ENCODE data around the gene ADCK1. TPM values are rescaled to one million over a fixed set of nuclear protein-coding genes. Genes with fewer than 3 reads are reported as not detected.

The ADCK1 gene
- total RNA-seq, 2 experiments from 2014 or later: 2.2 to 2.8 TPM

- Mint-ChIP-seq H3K36me3 (ENCODE audit: low read depth) (no peaks in the 10 kb centered on the region), H3K9me3 (no peaks in the 10 kb centered on the region), H3K27me3 (peaks cover 41% of the 10 kb centered on the region), H3K4me3 (no peak overlapping the region), H3K27ac (no peak overlapping the region), H3K4me1 (peaks cover 3% of the 10 kb centered on the region)
- POLR2A ChIA-PET: no interaction called here
- no peak for DNase-seq
- CTCF ChIA-PET: no interaction called here
Measured at GRCh38 chr14:77965050-77965449, 165.1 kb downstream of the ADCK1 start.

- POLR2A ChIA-PET: no interaction called here
- Mint-ChIP-seq H3K27me3 (peaks cover 46% of the 10 kb centered on the region), H3K36me3 (ENCODE audit: low read depth) (no peaks in the 10 kb centered on the region)
Measured at GRCh38 chr14:77965919-77966435, 166.1 kb downstream of the ADCK1 start.

GRCh38 chr14:77967110-77967509 lies 167.2 kb downstream of the ADCK1 start:
- peaks cover 43% of the 10 kb centered on the region for H3K27me3 Mint-ChIP-seq
- no peaks in the 10 kb centered on the region for H3K36me3 Mint-ChIP-seq (ENCODE audit: low read depth)
- CTCF ChIA-PET: interaction anchor here (0.8 kb wide), 1 partner anchor 55 kb away, joined by 3 read pairs; no protein-coding TSS in a partner anchor

More at GRCh38 chr14:77965919-77966435, 166.1 kb downstream of the ADCK1 start:
- CTCF ChIA-PET: interaction anchor here (0.8 kb wide), 1 partner anchor 56 kb away, joined by 3 read pairs; no protein-coding TSS in a partner anchor
- Mint-ChIP-seq H3K27ac (no peak overlapping the region), H3K9me3 (no peaks in the 10 kb centered on the region), H3K4me1 (peaks cover 3% of the 10 kb centered on the region), H3K4me3 (peak overlapping the region; percentile 51)
- peak; percentile 62 for DNase-seq

GRCh38 chr14:77970646-77971045 lies 170.7 kb downstream of the ADCK1 start:
- Mint-ChIP-seq H3K4me3 (no peak overlapping the region), H3K9me3 (no peaks in the 10 kb centered on the region), H3K36me3 (ENCODE audit: low read depth) (no peaks in the 10 kb centered on the region), H3K4me1 (peaks cover 2% of the 10 kb centered on the region), H3K27me3 (peaks cover 47% of the 10 kb centered on the region), H3K27ac (no peak overlapping the region)
- DNase-seq: no peak
- CTCF ChIA-PET: no interaction called here
- POLR2A ChIA-PET: no interaction called here

More at GRCh38 chr14:77967110-77967509, 167.2 kb downstream of the ADCK1 start:
- Mint-ChIP-seq H3K4me1 (peaks cover 3% of the 10 kb centered on the region), H3K4me3 (no peak overlapping the region), H3K27ac (no peak overlapping the region), H3K9me3 (no peaks in the 10 kb centered on the region)
- DNase-seq: no peak
- POLR2A ChIA-PET: no interaction called here

- H3K27me3 Mint-ChIP-seq: peaks cover 42% of the 10 kb centered on the region
- H3K27ac Mint-ChIP-seq: no peak overlapping the region
- DNase-seq: no peak
- no peak overlapping the region for H3K4me3 Mint-ChIP-seq
- H3K36me3 Mint-ChIP-seq (ENCODE audit: low read depth): no peaks in the 10 kb centered on the region
- H3K9me3 Mint-ChIP-seq: no peaks in the 10 kb centered on the region
- CTCF ChIA-PET: no interaction called here
- no peaks in the 10 kb centered on the region for H3K4me1 Mint-ChIP-seq
- POLR2A ChIA-PET: no interaction called here
Measured at GRCh38 chr14:77973246-77973645, 173.3 kb downstream of the ADCK1 start.

GRCh38 chr14:77976591-77976990 lies 176.7 kb downstream of the ADCK1 start:
- peaks cover 5% of the 10 kb centered on the region for H3K4me1 Mint-ChIP-seq
- H3K9me3 Mint-ChIP-seq: no peaks in the 10 kb centered on the region
- ChIA-PET POLR2A (no interaction called here), CTCF (no interaction called here)
- H3K27ac Mint-ChIP-seq: no peak overlapping the region
- no peaks in the 10 kb centered on the region for H3K36me3 Mint-ChIP-seq (ENCODE audit: low read depth)
- peaks cover 53% of the 10 kb centered on the region for H3K27me3 Mint-ChIP-seq
- H3K4me3 Mint-ChIP-seq: no peak overlapping the region
- DNase-seq: no peak

GRCh38 chr14:77979171-77979570 lies 179.3 kb downstream of the ADCK1 start:
- H3K4me1 Mint-ChIP-seq: peaks cover 5% of the 10 kb centered on the region
- no peaks in the 10 kb centered on the region for H3K9me3 Mint-ChIP-seq
- no peak for DNase-seq
- peaks cover 47% of the 10 kb centered on the region for H3K27me3 Mint-ChIP-seq
- no peaks in the 10 kb centered on the region for H3K36me3 Mint-ChIP-seq (ENCODE audit: low read depth)
- no peak overlapping the region for H3K4me3 Mint-ChIP-seq
- no peak overlapping the region for H3K27ac Mint-ChIP-seq
- POLR2A ChIA-PET: no interaction called here
- CTCF ChIA-PET: no interaction called here

- Mint-ChIP-seq H3K27me3 (peaks cover 47% of the 10 kb centered on the region), H3K27ac (no peak overlapping the region), H3K36me3 (ENCODE audit: low read depth) (no peaks in the 10 kb centered on the region), H3K9me3 (no peaks in the 10 kb centered on the region), H3K4me1 (peaks cover 5% of the 10 kb centered on the region), H3K4me3 (no peak overlapping the region)
- POLR2A ChIA-PET: no interaction called here
- CTCF ChIA-PET: no interaction called here
- DNase-seq: no peak
Measured at GRCh38 chr14:77979666-77980351, 179.9 kb downstream of the ADCK1 start.

GRCh38 chr14:77980475-77981321 lies 180.8 kb downstream of the ADCK1 start:
- Mint-ChIP-seq H3K4me3 (no peak overlapping the region), H3K9me3 (no peaks in the 10 kb centered on the region), H3K27me3 (peaks cover 48% of the 10 kb centered on the region), H3K27ac (no peak overlapping the region), H3K4me1 (peaks cover 10% of the 10 kb centered on the region), H3K36me3 (ENCODE audit: low read depth) (no peaks in the 10 kb centered on the region)
- no peak for DNase-seq
- CTCF ChIA-PET: no interaction called here
- POLR2A ChIA-PET: no interaction called here

Other genes with a start within 250 kb of the ADCK1 start
- gene SPTLC2, start 183.5 kb upstream of the ADCK1 start, total RNA-seq: 10 to 100 TPM; 40.6 to 43.2 TPM
- 10 to 100 TPM; 12.5 to 12.8 TPM for gene ALKBH1, start 92.1 kb upstream of the ADCK1 start, total RNA-seq
- gene SLIRP, start 92.0 kb upstream of the ADCK1 start, total RNA-seq: 10 to 100 TPM; 56.4 to 76.7 TPM
- 100 to 1,000 TPM; 117 to 120 TPM for gene SNW1, start 39.0 kb upstream of the ADCK1 start, total RNA-seq